SH-SY5Y (cell line): ENCODE data around the gene SNURF.

ENCODE experiments used
- GATA2 ChIP-seq: IDR thresholded peaks from 2 replicates; pipeline ENCODE4 v1.6.1; 2011; ENCODE audit warnings: mild to moderate bottlenecking, low read depth, low read length
- GATA3 ChIP-seq: IDR thresholded peaks from 2 replicates; pipeline ENCODE4 v1.6.1; 2011; ENCODE audit warnings: low read depth, mild to moderate bottlenecking, low read length, moderate library complexity

DNA sequence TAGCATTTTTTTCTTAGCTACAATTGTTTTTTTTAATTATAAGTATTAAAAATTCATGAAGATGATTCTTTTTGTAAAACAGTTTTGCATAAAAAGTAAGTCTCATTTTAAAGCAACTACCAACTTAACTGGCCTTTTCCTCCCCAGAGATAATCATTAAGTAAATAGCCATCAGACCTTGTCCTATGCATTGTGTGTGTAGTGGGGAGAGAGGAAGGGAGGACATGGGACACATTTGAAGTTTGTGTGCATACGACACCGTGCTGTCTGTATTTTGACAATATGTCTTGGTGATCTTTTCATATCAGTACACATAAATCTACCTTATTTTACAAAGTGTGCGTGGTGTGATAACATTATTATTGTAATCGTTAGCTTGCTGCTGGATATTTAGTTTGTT, 8.1 kb downstream of the SNURF start:
- no peak for TF ChIP-seq GATA2
- TF ChIP-seq GATA3 = no peak
